ENCODE data around the gene OPN3. TPM values are rescaled to one million over a fixed set of nuclear protein-coding genes. Genes with fewer than 3 reads are reported as not detected.

Gene OPN3
- total RNA-seq, 1 donor from 2014 or later, result 11.0 TPM

Other genes starting within 250 kb of the OPN3 start
- 53.8 and 55.3 TPM in 2 replicates for gene FH, start 120.6 kb downstream of the OPN3 start, total RNA-seq
- not detected in 2 replicates for gene KMO, start 108.0 kb downstream of the OPN3 start, total RNA-seq
- gene CHML, start within 50 bp of the OPN3 start, total RNA-seq, result 8.5 and 9.5 TPM in 2 replicates
- gene WDR64, start 11.9 kb upstream of the OPN3 start, total RNA-seq, result 0.44 TPM in 1 of 2 replicates, not detected in the other
- gene EXO1, start 207.8 kb upstream of the OPN3 start, total RNA-seq, result 25.5 and 30.7 TPM in 2 replicates